ENCODE data around the gene EXOC5.

The EXOC5 gene, protein sequence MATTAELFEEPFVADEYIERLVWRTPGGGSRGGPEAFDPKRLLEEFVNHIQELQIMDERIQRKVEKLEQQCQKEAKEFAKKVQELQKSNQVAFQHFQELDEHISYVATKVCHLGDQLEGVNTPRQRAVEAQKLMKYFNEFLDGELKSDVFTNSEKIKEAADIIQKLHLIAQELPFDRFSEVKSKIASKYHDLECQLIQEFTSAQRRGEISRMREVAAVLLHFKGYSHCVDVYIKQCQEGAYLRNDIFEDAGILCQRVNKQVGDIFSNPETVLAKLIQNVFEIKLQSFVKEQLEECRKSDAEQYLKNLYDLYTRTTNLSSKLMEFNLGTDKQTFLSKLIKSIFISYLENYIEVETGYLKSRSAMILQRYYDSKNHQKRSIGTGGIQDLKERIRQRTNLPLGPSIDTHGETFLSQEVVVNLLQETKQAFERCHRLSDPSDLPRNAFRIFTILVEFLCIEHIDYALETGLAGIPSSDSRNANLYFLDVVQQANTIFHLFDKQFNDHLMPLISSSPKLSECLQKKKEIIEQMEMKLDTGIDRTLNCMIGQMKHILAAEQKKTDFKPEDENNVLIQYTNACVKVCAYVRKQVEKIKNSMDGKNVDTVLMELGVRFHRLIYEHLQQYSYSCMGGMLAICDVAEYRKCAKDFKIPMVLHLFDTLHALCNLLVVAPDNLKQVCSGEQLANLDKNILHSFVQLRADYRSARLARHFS

DNA sequence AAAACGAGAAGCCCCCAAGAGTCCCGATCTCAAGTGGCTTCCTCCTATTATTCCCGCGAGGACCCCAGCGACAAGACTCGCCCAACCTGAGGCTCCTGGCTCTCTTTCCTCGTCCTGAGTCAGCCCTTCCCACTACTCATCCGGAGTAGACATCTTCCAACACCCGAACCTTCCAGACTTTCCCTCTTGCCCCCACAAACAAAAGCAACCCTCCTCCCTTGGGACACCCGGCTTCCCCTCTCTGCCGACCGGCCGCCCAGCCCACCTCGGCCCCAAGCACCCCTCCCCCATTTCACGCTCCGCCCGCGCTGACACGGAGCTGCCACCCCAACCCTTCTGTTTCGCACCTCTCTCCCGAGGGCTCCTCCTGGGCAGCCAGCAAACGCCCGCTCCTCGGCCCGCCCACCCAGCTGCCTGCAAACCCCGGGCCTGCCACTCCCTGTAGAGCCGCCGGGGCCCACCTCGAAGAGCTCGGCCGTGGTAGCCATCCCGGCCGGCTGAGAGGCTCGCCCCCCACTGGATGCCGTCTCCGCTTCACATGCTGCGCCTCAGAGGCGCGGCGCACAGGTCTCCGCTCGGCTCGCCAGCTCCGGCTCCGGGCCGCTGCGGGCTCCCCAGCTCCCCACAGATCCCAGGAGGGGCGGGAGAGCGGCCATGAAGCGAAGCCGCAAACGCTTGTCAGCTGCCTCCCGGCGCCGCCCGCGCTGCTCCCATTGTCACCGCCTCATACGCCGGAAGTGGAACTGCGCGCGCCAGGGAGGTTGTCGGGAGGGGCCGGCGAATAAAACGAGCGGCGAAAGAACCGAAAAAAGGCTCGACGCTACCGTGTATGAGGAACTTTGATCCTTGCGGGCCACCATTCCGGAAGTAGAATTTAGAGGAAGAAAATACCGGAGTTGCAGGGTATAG, at the start of gene EXOC5, which contains the start of gene AP5M1:
TSS of gene EXOC5 (minus strand) at position 745 of the 909 bp plus-strand sequence. CDS start at position 488, 257 bp downstream.
TSS of gene AP5M1 (plus strand) at position 811 of the 909 bp plus-strand sequence. CDS start 344 bp downstream, outside the sequence.
- DNase-seq: peak; percentile 88 to 93

DNA sequence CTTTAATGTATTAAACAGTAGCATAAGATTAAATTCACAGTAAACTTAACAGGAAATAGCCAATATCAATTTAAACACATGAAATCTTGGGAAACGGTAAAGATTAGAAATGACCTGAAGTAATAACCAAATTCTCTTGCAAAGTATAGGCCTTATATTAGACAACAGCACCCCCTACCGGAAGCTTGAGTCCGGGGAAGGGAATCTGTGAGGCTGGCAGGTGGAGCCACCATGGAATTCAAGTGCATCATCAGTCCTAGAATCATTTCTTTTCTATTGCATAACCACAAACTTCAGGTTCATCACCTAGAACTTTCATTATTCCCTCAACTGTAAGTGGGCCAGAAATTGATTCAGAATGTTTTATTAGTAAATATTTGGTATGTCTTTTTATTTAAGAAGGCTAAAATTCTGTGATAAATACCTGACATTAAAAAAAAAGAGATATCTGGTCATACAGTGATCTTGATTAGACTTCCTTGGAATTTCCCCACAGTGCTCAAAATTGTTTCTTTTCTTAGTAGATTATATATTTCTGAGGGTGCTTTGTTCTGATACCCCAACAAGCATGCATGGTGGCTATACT, 48.6 kb upstream of the EXOC5 start:
- DNase-seq: peak; percentile 75 to 79

DNA sequence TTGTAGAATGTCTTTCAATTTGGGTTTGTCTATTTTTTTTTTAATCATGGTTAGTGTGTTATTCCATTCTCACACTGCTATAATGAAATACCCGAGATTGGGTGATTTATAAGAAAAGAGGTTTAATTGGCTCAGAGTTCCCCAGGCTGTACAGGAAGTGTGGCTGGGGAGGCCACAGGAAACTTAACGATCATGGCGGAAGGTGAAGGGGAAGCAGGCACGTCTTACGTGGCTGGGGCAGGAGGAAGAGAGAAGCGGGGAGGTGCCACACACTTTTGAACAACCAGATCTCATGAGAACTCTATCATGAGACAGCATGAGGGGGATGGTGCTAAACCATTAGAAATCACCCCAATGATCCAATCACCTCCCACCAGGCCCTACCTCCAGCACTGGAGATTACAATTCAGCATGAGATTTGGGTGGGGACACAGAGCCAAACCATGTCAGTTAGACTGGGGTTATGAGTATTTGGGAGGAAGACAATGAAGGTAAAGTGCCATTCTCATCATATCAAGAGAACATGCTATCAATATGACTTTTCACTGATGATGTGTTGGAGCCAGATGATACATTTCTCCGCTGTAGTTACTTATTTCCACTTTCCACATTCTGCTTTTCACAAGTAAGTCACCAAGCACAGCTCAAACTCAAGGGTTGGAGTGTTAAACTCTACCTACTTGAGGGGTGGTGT, 45.8 kb upstream of the EXOC5 start:
- no peak for DNase-seq

DNA sequence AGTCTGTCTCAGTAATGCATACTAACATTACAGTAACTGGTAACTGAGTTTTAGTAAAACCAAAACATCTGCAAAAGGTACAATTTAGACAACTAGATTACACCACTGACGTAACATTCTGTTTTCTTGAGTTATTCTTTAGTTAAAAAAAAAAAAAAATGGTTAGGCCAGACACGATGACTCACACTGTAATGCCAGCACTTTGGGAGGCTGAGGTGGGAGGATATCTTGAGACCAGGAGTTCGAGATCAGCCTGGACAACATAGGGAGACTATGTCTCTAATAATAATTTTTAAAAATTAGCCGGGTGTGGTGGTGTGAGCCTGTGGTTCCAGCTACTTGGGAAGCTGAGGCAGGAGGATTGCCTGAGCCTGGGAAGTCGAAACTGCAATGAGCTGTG, 34.2 kb upstream of the EXOC5 start:
- no peak for DNase-seq

DNA sequence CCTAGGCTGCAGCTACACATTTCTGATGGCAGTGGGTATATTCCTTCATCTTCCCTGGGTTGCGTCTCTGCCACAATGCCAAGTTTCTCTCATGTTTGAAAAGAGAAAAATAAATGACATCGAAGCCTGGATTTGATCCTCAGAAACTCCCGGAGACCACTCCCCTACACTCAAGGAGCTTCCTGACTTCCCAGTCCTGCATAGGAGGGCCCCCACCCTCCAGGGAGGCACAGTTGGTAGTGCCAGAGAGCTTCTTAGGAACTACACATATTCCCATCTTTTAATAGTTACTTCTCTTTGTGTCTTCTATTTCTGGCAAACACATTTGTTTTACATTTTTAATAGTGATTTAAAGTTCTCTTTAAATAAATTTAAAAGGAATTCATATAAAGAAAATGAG, 30.8 kb upstream of the EXOC5 start:
- no peak for DNase-seq

DNA sequence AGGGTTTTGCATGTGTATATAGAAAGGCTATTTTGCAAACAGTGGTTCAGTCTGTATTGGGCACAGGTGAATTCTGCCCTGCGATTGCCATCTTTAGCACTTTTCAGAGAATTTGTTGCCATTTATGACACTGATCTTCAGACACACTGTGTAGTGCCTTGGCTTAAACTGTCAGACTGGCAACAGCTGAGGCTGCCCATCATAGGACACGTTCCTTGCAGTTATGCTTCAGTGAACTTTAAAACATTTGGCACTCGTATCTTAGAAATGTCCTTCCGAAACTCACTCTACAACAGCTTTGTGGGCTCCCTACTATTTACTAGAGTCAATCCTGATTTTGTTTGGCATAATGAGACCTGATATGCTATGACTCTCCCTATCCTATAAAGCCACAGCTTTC, 29.1 kb upstream of the EXOC5 start:
- DNase-seq: no peak

DNA sequence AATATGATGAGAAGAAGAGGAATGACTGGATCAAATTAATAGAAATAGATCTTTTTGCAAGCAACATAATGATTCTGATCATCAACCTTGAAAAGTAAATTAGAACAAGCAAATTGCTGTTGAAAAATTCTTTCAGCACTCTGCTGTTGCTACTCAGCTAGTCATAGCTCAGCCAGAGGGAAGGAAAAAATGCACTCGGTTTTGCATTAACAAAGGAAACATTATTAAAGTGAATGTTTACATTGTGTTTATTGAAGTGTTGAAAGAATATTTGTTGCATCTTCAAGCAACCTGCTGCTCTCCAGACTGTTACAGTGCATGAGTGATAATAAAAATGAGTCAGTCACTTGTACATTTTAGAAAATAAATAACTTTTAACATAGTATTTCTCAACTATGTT, 26.5 kb upstream of the EXOC5 start:
- DNase-seq: no peak

DNA sequence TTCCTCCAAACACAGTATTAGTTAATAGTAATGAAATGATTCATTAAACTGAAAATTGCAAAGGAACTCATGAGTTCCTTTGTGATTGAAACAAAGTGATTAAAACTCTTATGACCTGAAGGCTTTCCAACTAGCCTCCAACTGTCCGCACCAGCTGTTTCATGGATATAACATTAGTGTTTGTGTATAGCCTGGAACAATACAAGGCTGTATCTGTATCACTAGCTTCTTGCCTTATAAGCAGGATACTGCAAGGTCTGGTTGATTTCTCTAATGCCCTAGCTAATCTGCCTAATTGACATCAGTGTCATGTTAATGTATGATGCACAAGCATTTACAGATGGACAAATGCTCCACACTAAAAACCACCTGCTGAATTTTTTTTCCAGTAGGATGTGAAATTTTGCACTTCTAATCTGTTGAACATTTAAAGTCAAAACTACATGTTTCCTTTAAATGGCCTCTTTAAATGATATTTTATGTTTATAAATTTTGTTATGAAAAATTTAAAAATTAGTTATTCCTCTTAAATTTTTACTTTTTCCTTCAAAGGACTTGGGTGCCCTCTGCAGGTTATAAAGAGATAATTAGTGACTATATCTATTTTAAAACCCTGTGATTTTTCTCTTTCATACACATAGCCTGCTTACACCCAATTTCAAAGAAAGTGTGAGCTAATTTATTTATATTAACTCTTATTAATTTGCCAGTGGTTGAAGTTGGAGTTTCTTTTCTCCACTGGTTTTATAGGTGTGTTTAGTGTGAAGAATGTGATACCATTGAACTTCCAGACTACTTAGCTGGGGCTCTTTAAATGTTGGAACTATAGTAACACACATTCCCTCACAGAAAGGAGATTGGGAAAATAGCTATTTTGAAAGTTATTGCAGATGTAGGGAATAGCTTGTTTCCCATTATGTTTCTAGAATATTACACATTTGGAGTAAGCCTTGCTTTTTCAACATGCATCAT, 25.4 kb upstream of the EXOC5 start:
- no peak for DNase-seq

DNA sequence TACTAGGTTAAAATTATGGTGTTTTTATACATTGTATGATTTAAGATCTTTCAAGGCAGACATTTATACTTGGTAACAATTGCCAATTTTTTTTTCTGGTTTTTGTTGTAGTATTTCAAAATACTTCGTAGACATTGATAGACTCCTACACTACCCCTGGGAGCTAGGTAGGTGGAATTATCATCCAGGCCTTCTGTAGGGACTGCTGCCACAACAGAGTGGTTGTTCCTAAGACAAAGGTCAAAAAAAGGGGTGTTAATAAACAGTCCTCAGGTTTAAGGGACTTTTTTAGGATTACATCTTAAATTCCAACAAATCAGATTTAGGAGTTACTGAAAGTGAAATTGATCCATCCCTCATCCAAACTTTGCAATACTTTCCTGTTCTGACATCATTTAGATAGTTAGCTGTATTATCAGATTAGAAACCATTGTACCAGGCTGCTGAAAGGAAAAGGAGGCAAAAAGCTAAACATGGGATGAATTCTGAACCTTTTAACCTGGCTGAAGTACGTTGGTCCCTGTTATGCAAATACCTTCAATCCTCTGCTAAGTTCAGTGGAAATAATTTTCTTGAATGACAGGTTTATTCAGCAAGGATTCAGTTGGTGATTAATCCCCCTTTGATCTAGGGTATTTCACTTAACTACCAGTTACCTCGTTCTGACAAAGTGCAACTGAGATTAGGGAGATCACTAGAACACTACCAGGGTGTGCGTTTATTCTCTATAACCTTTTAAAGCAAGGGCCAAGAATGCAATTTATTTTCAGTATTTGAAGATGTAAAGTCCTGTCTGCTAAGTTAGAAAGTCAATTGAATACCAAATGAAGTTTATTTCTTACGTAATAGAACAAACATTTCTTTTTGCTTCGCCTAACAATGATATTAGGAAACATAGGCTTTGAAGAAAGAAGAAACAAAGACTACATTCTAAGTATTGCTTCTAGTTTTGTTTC, 23.3 kb upstream of the EXOC5 start:
- no peak for DNase-seq

DNA sequence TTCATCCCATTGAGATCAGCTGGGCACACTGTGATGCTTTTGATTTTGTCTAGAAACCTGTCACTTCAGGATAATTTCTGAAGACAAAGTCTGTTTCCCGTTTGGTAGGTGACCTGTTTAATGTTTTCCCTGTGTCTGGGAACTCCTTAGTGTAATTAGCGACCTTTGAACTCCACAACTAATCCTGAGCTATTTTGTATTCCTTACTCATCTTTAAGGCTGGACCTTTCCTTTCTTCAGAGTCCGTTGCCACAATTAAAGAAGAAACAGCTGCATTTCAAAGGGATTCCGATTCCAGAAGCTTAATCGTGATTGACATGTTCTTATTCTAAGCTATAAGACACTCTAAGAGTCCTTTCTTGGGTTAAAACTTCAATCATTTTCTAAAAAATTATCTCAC, 22.0 kb upstream of the EXOC5 start:
- DNase-seq: no peak

DNA sequence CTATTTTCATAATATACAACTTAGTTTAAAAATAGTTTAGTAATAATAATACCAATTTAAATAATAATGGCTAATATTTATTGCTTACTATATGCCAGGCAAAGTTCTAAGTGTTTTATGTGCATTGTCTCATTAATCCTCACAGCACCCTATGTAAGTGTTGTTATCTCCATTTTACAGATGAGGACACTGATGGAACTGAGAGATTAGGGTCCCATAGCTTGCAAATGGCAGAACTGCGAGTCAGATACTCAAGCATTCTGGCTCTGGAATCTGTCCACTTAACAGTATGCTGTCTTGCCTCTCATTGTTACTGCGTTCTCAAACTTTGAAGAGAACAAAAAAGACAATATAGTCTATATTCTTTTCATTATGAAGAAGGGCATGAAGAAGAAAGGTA, 19.0 kb upstream of the EXOC5 start:
- DNase-seq: no peak

DNA sequence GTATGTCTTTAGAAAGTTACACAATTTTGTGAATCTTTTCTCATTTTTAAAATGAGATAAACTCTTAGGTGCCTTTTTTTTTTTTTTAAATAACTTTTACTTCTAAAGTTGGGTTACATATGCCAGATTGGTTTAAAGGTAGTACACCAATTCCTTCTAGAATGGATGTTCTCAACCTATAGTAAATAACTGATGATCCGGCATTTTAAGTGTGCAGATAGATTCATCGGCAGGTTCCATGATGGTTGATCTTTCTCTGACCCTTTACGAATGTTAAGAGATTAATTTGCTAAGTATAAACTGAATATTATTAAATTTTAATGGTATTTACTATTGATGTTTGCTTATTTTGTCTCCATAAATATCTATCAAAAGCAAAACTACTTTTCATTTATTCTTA, 8.4 kb upstream of the EXOC5 start:
- DNase-seq: no peak

DNA sequence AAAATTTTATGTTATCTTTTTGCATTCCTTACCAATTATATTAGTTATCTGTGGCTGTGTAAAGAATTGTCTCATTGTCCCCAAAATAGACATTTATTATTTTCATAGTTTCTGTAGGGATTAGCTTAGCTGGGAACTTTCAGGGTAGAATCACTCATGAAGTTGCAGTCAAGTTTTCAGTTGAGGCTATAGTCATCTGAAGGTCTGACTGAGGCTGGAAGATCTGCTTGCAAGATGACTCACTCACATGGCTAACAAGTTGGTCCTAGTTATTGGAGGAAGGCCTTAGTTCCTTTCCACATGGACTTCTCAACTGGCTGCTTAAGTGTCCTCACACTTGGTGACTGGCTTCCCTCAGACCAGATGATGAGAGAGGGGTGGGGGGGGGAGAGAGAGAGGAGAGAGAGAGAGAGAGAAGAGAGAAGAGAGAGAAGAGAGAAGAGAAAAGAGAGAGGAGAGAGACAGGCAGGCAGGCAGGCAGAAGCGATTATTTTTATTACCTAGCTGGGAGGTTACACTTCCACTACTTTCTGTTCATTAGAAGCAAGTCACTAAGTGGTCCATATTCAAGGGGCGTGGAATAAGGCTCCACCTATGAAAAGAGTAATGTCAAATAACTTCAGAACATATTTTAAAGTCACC, 6.4 kb upstream of the EXOC5 start:
- DNase-seq: no peak

DNA sequence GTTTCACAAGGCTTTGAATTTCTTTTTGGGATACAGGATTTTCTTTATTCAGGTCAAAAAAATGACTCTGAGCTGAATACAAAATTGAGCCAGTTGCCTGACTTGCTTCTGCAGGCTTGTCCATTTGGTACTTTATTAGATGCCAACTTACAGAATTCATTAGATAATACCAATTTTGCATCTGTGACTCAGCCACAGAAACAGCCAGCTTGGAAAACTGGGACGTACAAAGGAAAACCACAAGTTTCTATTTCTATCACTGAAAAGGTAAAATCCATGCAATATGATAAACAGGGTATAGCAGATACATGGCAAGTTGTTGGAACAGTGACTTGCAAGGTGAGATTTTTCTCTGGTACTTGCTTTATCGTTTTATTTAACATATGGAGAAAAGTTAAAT, 5.8 kb upstream of the EXOC5 start:
- no peak for DNase-seq

DNA sequence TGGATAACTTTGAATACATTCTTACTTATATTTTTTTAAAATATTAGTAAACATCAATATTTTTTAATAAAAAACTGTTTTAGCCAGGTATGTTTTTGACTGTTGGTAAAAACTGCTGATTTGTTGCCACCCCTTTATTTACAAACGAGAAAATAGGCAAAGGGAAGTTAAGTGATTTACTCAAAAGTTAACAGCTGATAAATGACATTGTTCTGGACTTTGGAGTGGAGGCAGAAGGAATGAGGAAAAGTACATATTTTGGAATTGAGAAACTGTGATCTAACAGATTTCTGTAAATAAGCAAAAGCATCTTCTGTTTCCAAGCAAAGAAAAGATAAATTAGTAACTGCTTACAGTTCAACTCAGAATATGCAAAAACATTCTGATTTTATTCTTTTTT, 4.5 kb upstream of the EXOC5 start:
- DNase-seq: no peak

DNA sequence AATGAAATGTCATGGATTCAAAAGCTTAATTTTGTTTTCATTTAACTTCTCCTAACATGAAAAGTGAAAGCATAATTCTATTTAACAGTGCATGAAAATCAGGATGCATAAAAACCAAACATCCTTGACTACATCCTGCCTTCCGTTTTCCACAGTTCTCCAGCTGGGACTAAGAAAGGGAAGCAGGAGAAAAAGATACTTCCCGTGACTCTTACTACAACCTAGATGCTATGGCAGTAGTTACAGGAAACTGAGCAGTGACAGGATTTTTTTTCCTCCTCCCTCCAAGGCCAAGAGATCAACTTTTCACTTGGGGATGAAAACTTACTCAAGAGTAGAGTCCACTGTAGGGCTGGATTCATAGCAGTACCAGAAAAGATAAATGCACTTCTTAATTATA, 2.6 kb downstream of the EXOC5 start:
- DNase-seq: no peak

DNA sequence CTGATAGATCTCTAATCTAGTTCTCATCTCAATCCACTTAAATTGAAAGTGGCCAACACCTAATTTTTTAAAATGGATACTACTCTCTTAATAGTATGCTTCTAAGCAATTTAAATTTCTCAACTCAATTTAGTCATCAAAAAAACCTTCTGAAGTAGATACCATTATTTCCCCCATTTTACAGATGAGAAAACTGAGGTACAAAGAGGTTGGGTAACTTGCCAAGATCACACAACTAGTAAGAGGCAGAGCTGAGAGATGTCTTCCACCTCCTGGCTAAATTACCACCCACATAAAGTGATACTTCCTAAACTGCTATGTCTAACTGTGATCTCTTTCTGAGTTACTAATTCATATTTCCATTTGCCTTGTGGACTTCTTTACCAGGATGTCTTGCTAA, 6.6 kb downstream of the EXOC5 start:
- DNase-seq: no peak

DNA sequence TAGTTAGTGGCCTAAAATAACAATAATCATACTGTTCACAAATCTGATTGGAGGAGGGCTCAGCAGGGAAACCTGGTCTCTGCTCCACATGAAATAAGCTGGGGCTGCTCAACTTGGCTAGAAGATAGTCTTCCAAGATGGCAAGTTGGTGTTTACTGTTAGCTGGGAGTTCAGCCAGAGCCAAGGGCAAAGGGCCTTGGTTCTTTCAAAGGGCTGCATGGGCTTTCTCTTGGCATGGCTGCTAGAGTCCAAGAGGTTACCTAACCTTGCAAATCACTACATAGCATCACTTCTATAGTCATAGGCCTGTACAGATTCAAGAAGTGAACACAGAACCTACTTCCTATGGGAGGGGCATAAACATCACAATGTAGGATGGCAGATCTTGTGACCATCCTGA, 7.1 kb downstream of the EXOC5 start:
- no peak for DNase-seq

DNA sequence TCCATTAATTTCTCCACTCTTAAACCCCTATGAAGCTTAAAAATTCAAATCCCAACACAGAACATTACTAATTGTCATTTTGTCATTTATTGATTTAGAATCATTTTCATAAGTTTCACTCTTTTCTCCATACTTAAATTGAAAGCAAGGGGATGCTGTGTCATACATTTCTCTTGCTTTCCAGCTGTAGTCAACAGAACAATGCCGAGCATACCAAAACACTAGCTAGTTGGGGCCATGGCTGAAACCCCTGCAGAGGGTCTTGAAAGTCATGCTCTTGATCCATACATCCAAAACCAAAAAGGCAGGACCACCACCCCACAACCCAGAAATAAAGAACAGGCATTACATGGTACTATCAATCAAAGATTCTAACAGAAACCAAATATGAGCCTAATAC, 9.0 kb downstream of the EXOC5 start:
- DNase-seq: no peak

Measured in NCI-H446 (cell line).